DMS 273 treated with DMSO at 0.1 percent for 48 hours (cell line): ENCODE results near the gene SLC16A1.
"Not testable (repeated sequence)": the region's sequence is repeated elsewhere in the genome, so short reads cannot be mapped to it uniquely, and the experiment has no call there.

Experiments used
- DNase-seq: peaks from one replicate; lab custom pipeline; 2025; lab: John Stamatoyannopoulos, UW

SLC16A1 gene

GRCh38 chr1:112923959-112924349 is 32.0 kb downstream of the SLC16A1 start:
- DNase-seq, result no peak

DNA sequence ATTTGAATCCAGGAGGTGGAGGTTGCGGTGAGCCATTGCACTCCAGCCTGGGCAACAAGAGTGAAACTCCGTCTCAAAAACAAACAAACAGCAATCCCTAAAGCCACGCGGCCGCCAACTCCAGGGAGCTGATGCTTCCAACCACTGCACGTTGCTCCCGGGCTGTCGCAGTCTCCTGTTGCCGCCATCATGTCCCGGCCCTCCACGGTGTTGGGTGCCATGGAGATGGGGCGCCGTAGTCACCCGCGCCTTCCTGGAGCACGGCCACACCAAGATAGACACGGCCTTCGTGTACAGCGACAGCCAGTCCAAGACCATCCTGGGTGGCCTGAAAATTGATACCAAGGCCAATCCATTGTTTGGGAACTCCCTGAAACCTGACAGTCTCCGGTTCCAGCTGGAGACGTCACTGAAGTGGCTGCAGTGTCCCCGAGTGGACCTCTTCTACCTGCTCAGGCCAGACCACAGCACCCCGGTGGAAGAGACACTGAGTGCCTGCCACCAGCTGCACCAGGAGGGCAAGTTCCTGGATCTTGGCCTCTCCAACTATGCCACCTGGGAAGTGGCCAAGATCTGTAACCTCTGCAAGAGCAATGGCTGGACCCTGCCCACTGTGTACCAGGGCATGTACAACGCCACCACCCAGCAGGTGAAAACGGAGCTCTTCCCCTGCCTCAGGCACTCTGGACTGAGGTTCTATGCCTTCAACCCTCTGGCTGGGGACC is 32.6 kb downstream of the SLC16A1 start:
- DNase-seq, result no peak

GRCh38 chr1:112911506-112912220 is 44.3 kb downstream of the SLC16A1 start:
- DNase-seq, result no peak

- DNase-seq, result no peak
Measured at GRCh38 chr1:112909847-112910246, 46.1 kb downstream of the SLC16A1 start.

GRCh38 chr1:112906150-112906698 is 49.8 kb downstream of the SLC16A1 start:
- no peak for DNase-seq

GRCh38 chr1:112905395-112906149 is 50.4 kb downstream of the SLC16A1 start:
- no peak for DNase-seq

DNA sequence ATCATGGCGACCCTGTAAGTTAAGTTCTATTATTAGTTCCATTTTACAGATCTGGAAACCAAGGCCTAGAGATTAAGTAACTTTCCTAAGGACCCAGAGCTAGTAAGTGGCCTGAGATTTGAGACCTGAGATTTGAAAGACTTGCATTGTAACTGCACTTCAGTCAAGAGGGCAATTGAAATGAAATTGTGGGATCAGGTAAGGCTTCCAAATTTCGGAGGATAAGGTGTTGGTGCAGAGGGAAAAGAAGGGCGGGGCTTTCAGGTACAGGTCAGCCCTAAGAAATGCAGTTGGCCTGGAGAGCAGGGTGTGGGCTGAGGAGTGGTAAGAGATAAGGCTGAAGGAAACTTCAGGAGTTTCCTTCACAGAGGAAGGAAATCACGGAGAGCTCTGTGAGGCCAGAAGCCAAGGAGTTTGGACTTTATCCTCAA is 51.1 kb downstream of the SLC16A1 start:
- no peak for DNase-seq

- no peak for DNase-seq
Measured at GRCh38 chr1:112904071-112904830, 51.7 kb downstream of the SLC16A1 start.

- DNase-seq, result no peak
Measured at GRCh38 chr1:112902221-112902620, 53.8 kb downstream of the SLC16A1 start.

DNA sequence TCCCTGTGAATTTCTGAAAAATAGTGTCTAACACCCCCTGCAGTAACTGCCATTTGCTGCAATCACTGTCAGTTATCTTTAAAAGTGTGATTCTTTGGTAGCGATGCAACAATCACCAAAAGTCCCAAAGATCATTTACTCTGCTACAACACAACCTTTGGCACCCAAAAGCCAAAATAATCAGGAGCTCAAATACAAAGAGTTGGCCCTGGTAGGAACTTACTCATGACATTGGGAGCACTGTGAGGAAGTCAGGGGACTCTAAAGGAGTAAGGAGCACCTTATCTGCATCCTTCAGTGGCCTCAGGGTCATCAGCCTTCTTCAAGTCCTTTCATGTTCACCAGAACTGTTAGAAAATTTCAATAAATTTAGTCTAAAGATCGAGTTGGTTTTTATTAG is 54.6 kb downstream of the SLC16A1 start:
- DNase-seq, result no peak

GRCh38 chr1:112896783-112897182 is 59.2 kb downstream of the SLC16A1 start:
- DNase-seq, result no peak

GRCh38 chr1:112894561-112895011 is 61.4 kb downstream of the SLC16A1 start:
- DNase-seq, result no peak

GRCh38 chr1:112894010-112894292 is 62.0 kb downstream of the SLC16A1 start:
- DNase-seq, result no peak

DNA sequence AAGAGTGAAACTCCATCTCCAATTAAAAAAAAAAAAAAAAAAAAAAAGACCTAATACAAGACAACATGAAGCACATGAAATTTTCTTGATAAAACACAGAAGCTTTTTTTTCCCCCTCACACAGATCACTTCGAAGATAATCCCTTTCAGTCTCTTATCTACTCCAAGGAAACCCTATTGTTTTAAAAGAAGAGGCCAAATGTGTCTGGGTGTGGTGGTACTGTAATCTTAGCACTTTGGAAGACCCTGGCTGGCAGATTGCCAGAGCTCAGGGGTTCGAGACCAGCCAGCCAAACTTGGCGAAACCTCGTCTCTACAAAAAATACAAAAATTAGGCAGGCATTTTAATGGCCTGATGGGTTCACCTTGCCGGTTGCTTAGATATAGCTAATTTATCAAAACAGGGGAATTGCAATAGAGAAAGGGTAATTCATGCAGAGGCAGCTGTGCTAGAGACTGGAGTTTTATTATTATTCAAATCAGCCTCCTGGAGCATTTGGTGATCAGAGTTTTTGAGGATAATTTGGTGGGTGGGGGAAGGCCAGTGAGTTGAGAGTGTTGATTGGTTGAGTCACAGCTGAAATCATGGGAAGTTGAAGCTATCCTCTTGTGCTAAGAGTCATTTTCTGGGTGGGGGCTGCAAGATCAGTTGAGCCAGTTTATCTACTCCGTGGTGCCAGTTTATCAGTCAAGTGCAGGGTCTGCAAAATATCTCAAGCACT is 62.5 kb downstream of the SLC16A1 start:
- no peak for DNase-seq

GRCh38 chr1:112889906-112890305 is 66.1 kb downstream of the SLC16A1 start:
- not testable (repeated sequence) for DNase-seq

GRCh38 chr1:112889052-112889768 is 66.8 kb downstream of the SLC16A1 start:
- DNase-seq, result no peak

DNA sequence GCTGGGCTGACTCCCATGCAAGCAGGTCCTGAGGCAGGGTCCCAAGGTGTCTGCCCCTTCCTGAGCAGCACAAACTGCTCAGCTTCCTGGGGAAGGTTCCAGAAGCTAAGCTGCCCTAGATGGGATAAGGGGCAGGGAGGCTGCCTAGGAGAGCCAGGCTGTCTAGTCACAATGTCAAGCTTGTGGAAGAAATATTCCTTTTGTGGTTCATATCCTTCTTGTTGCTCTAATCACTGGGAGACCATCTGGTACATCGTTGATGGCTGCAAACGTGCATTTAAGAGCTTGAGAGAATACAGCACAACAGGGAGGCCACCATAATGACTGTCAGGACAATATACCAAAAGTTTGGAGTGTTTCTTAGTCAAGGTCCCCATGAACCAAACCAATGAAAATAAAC is 67.4 kb downstream of the SLC16A1 start:
- peak; percentile 28 for DNase-seq

DNA sequence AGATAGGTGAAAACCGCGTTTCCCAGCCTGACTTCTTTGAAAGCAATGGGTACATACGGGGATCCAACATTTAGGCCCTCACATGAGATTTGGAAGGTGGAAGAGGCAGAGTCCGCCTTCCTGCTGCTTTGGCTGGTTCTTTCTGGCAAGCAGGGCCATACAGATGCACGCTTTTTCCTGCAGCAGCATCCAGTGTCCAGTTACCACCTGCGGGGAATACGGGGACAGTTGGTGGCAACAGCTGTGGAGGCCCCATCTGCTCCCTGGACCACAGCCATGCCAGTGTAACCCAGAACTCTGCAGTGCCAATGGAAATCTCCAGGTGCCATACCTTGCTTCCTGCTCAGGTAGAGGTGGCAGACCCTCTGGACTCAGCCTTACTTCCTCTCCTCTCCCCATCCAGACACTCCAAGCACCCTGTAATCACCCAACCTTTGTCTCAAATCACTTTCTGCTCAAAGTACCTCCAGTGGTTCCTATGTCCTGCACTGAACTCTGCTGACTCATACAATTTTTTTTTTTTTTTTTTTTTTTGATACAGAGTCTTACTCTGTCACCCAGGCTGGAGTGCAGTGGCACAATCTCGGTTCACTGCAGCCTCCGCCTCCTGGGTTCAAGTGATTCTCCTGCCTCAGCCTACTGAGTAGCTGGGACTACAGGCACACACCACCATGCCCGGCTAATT is 68.3 kb downstream of the SLC16A1 start:
- DNase-seq, result peak; percentile 34

DNA sequence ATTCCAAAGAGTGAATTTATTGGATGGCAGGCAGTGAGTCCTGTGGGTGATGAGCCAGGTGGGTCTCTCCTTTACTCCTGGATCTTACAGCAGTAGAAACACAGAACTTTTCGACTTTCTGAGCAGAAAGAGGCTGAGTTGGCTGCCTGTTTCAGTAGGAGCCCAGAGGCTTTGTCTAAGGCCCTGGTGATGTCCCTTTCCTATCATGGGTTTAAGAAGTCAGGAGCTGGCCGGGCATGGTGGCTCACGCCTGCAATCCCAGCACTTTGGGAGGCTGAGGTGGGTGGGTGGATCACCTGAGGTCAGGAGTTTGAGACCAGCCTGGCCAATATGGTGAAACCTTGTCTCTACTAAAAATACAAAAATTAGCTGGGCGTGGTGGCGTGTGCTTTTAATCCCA is 71.0 kb downstream of the SLC16A1 start:
- DNase-seq, result not testable (repeated sequence)

DNA sequence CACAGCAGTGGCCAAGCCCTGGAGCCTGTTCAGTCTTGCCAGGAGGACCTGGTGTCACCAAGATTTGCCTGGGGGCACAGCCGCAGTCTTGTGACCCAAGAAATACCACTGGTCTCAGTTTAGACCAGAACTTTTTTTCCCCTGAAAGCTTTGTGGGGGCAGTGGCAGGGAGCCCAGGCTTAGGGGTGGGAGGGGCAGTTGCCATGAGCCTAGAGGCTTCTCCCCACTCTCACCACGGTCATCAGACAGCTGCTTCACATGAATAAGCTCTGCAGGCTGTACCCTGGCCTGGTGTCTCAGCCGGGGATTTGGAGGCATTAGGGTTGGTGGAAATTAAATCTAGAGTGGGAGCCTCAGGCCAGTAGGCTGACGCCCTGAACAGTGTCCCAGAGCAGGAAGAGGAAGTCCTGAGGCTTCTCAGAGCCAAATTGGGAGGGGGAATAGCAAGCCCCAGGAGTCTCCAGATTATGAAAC is 73.7 kb downstream of the SLC16A1 start:
- no peak for DNase-seq
